GM23338 (cell line): ENCODE measurements around the gene GRIA1. TPM values are rescaled to one million over a fixed set of nuclear protein-coding genes. Genes with fewer than 3 reads are reported as not detected.

Experiments
- ATAC-seq: fragments of 200-7000 bp; cut with Tn5 transposase; 3 replicates; pipeline ENCODE4 v1.9.1; 2020
- DNase-seq: peaks from one replicate; pipeline ENCODE4 v3.0.0-alpha.2; 2015; ENCODE audit warnings: low spot score
- H2AFZ ChIP-seq: fragments of 200-600 bp; sonication (generic); 2 replicates; pipeline ENCODE4 v1.8.0; 2016; ENCODE audit warnings: antibody characterized with exemption, mild to moderate bottlenecking, moderate library complexity
- H3F3A ChIP-seq: fragments of 200-600 bp; sonication (generic); replicated peaks from 2 replicates; pipeline ENCODE4 v1.8.0; 2017; ENCODE audit warnings: antibody characterized with exemption, mixed run types, low read depth
- H3K27ac ChIP-seq: fragments of 200-600 bp; sonication (generic); 2 replicates; pipeline ENCODE4 v1.6.1; 2016; ENCODE audit warnings: low read depth
- H3K27me3 ChIP-seq: fragments of 200-600 bp; sonication (generic); 2 replicates; pipeline ENCODE4 v1.8.0; 2016; ENCODE audit warnings: mild to moderate bottlenecking, mixed run types, moderate library complexity; ENCODE audit not compliant: insufficient read depth
- H3K36me3 ChIP-seq: fragments of 200-600 bp; sonication (generic); 2 replicates; pipeline ENCODE4 v1.8.0; 2016; ENCODE audit warnings: mild to moderate bottlenecking; ENCODE audit not compliant: insufficient read depth
- H3K4me1 ChIP-seq: fragments of 200-600 bp; sonication (generic); 2 replicates; pipeline ENCODE4 v1.8.0; 2016; ENCODE audit warnings: mild to moderate bottlenecking, moderate library complexity; ENCODE audit not compliant: insufficient read depth
- H3K4me2 ChIP-seq: fragments of 200-600 bp; sonication (generic); 2 replicates; pipeline ENCODE4 v1.7.1; 2017; ENCODE audit warnings: mixed run types
- H3K4me3 ChIP-seq: fragments of 200-600 bp; sonication (generic); 2 replicates; pipeline ENCODE4 v1.6.1; 2016; ENCODE audit warnings: mixed run types
- H3K79me2 ChIP-seq: fragments of 200-600 bp; sonication (generic); replicated peaks from 2 replicates; pipeline ENCODE4 v1.8.0; 2017; ENCODE audit warnings: mild to moderate bottlenecking; ENCODE audit not compliant: insufficient read depth
- H3K9me2 ChIP-seq: fragments of 200-600 bp; sonication (generic); 2 replicates; pipeline ENCODE4 v1.8.0; 2017; ENCODE audit not compliant: insufficient read depth
- H4K20me1 ChIP-seq: fragments of 200-600 bp; sonication (generic); replicated peaks from 2 replicates; pipeline ENCODE4 v1.8.0; 2017; ENCODE audit warnings: mild to moderate bottlenecking; ENCODE audit not compliant: insufficient read depth
- H3K27ac Mint-ChIP-seq: 2 replicates; pipeline ENCODE4 v1.8.0; 2020; ENCODE audit warnings: inconsistent platforms, mild to moderate bottlenecking, moderate library complexity, mixed read lengths
- H3K27me3 Mint-ChIP-seq: 3 replicates; pipeline ENCODE4 v1.8.0; 2022; ENCODE audit warnings: low read depth, mild to moderate bottlenecking, moderate library complexity, mixed read lengths, inconsistent platforms; ENCODE audit not compliant: insufficient read depth, poor library complexity
- H3K36me3 Mint-ChIP-seq: 3 replicates; pipeline ENCODE4 v1.8.0; 2021; ENCODE audit warnings: low read depth, mild to moderate bottlenecking, inconsistent platforms, moderate library complexity, mixed read lengths
- H3K4me1 Mint-ChIP-seq: 3 replicates; pipeline ENCODE4 v1.8.0; 2020; ENCODE audit warnings: mild to moderate bottlenecking, inconsistent platforms, mixed read lengths
- H3K4me3 Mint-ChIP-seq: 3 replicates; pipeline ENCODE4 v1.8.0; 2021; ENCODE audit warnings: moderate library complexity, mild to moderate bottlenecking, inconsistent platforms, mixed read lengths
- H3K9me3 Mint-ChIP-seq: 3 replicates; pipeline ENCODE4 v1.8.0; 2020; ENCODE audit warnings: moderate library complexity, mild to moderate bottlenecking, inconsistent platforms, mixed read lengths
- CREB1 ChIP-seq: fragments of 250-450 bp; sonication (Bioruptor Pico); IDR thresholded peaks from 2 replicates; pipeline ENCODE4 v1.5.0; 2020; ENCODE audit warnings: low read depth, mild to moderate bottlenecking, moderate library complexity
- CTCF ChIP-seq, 2 experiments: fragments of 200-600 bp in 1 of 2; sonication (generic) in 1 of 2; conservative IDR thresholded peaks; 2 replicates each; pipeline versions ENCODE4 v1.5.1 to v1.6.1; 2016 to 2017; ENCODE audit warnings: antibody characterized with exemption in 2 of 2, low read depth in 2 of 2, mild to moderate bottlenecking in 2 of 2, moderate library complexity in 1 of 2
- EZH2phosphoT487 ChIP-seq: fragments of 200-600 bp; sonication (generic); IDR thresholded peaks from one replicate; pipeline ENCODE4 v1.8.1; 2018; ENCODE audit warnings: antibody characterized with exemption; ENCODE audit not compliant: unreplicated experiment
- JUNB ChIP-seq: IDR thresholded peaks from one replicate; pipeline ENCODE4 v1.6.1; 2016; ENCODE audit warnings: antibody characterized with exemption; ENCODE audit not compliant: unreplicated experiment
- NANOG ChIP-seq: IDR thresholded peaks from 2 replicates; pipeline ENCODE4 v1.6.1; 2016; ENCODE audit warnings: antibody characterized with exemption, borderline replicate concordance
- POLR2AphosphoS5 ChIP-seq: IDR thresholded peaks from 2 replicates; pipeline ENCODE4 v1.6.1; 2016; ENCODE audit warnings: antibody characterized with exemption, low read depth
- STAT1 ChIP-seq: IDR thresholded peaks from one replicate; pipeline ENCODE4 v1.6.1; 2016; ENCODE audit warnings: antibody characterized with exemption; ENCODE audit not compliant: unreplicated experiment
- ZNF114 ChIP-seq: fragments of 250-450 bp; sonication (Bioruptor Pico); IDR thresholded peaks from 2 replicates; pipeline ENCODE4 v1.5.0; 2020; ENCODE audit warnings: mild to moderate bottlenecking, moderate library complexity
- ZNF331 ChIP-seq: fragments of 250-450 bp; sonication (Bioruptor Pico); IDR thresholded peaks from 2 replicates; pipeline ENCODE4 v1.5.0; 2020; ENCODE audit warnings: low read depth, mild to moderate bottlenecking, moderate library complexity
- polyA plus RNA-seq: library from polyadenylated mRNA; unstranded; fragments of >200 nt; fragmentation: Nextera tagmentation; extraction: Ambion mirVana; gene quantifications from 2 replicates; pipeline ENCODE4 v1.2.1, GENCODE V29; 2016
- total RNA-seq: library from RNA; depleted of rRNA; stranded (reverse); fragments of >200 nt; shearing (Covaris generic); gene quantifications from 2 replicates; pipeline ENCODE4 v1.2.3, GENCODE V29; 2014
- TF ChIP-seq, protein P1 (sequence below): IDR thresholded peaks from 2 replicates; pipeline ENCODE4 v1.6.1; 2016; ENCODE audit warnings: antibody characterized with exemption
- TF ChIP-seq, protein P2 (sequence below): fragments of 250-450 bp; sonication (Bioruptor Pico); IDR thresholded peaks from 2 replicates; pipeline ENCODE4 v1.5.0; 2020; ENCODE audit warnings: mild to moderate bottlenecking, moderate library complexity

Gene GRIA1
- total and polyA plus RNA-seq, 2 experiments from 2014 or later = 1.0 to 1.7 TPM

DNA sequence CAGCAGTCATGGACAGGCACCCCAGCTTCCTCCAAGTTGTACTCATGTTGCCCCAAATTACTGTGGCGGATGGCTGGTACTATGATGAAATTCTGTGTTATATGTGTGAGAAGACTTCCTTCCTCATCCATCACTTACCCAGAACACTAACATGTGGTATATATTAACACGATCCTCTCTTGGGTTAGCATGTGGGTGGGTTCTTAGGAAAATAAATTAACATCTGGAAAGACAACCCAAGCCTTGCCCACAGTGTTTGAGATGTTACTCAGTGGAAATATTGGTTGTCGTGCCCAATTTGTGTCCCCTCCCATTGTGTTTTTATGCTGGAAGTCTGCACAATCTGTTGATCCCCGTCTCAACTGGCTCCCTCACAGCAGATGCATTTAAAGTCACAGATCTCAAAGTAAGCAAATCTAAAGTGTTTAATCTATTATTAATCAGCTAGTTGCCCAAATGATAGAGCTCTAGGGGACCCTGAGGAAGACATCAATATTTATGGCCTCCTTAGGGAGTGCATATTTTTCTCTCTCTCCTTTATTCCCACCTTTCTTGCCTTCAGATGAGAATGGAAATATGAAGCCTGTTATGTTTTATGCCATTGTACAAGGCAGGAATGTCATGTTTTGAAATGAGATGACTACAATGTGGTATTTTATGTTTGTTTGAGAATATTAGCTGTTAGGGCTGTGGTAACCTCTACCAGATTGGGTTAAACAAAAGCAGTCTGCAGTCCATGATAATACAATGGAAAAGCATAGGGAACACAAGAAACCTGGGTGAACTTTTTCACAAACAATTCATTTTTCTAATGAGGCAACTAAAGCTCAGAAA is 93.9 kb downstream of the GRIA1 start:
- Mint-ChIP-seq H3K27ac (no peak overlapping the region), H3K4me3 (no peak overlapping the region), H3K4me1 (no peaks in the 10 kb centered on the region), H3K27me3 (peaks cover 4% of the 10 kb centered on the region), H3K9me3 (no peaks in the 10 kb centered on the region), H3K36me3 (no peaks in the 10 kb centered on the region)
- DNase-seq (no peak), ATAC-seq (no peak)
- Histone ChIP-seq H3F3A (no peaks in the 10 kb centered on the region), H3K4me1 (no peaks in the 10 kb centered on the region), H2AFZ (no peak overlapping the region), H3K9me2 (0 out of 2 replicates have a peak, but pooled peaks cover 4% of the 10 kb centered on the region), H4K20me1 (no peaks in the 10 kb centered on the region), H3K27me3 (no peaks in the 10 kb centered on the region), H3K4me2 (no peak overlapping the region), H3K4me3 (no peak overlapping the region), H3K36me3 (no peaks in the 10 kb centered on the region), H3K79me2 (no peaks in the 10 kb centered on the region), H3K27ac (no peak overlapping the region)
- no peak for TF ChIP-seq ZNF114 (CRISPR knock-in tag)
- TF ChIP-seq EZH2phosphoT487 = no peak
- TF ChIP-seq STAT1 = no peak
- no peak for TF ChIP-seq ZNF331 (CRISPR knock-in tag)
- no peak for TF ChIP-seq JUNB
- TF ChIP-seq, protein P1, sequence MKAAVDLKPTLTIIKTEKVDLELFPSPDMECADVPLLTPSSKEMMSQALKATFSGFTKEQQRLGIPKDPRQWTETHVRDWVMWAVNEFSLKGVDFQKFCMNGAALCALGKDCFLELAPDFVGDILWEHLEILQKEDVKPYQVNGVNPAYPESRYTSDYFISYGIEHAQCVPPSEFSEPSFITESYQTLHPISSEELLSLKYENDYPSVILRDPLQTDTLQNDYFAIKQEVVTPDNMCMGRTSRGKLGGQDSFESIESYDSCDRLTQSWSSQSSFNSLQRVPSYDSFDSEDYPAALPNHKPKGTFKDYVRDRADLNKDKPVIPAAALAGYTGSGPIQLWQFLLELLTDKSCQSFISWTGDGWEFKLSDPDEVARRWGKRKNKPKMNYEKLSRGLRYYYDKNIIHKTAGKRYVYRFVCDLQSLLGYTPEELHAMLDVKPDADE = no peak
- TF ChIP-seq NANOG = no peak
- TF ChIP-seq, protein P2, sequence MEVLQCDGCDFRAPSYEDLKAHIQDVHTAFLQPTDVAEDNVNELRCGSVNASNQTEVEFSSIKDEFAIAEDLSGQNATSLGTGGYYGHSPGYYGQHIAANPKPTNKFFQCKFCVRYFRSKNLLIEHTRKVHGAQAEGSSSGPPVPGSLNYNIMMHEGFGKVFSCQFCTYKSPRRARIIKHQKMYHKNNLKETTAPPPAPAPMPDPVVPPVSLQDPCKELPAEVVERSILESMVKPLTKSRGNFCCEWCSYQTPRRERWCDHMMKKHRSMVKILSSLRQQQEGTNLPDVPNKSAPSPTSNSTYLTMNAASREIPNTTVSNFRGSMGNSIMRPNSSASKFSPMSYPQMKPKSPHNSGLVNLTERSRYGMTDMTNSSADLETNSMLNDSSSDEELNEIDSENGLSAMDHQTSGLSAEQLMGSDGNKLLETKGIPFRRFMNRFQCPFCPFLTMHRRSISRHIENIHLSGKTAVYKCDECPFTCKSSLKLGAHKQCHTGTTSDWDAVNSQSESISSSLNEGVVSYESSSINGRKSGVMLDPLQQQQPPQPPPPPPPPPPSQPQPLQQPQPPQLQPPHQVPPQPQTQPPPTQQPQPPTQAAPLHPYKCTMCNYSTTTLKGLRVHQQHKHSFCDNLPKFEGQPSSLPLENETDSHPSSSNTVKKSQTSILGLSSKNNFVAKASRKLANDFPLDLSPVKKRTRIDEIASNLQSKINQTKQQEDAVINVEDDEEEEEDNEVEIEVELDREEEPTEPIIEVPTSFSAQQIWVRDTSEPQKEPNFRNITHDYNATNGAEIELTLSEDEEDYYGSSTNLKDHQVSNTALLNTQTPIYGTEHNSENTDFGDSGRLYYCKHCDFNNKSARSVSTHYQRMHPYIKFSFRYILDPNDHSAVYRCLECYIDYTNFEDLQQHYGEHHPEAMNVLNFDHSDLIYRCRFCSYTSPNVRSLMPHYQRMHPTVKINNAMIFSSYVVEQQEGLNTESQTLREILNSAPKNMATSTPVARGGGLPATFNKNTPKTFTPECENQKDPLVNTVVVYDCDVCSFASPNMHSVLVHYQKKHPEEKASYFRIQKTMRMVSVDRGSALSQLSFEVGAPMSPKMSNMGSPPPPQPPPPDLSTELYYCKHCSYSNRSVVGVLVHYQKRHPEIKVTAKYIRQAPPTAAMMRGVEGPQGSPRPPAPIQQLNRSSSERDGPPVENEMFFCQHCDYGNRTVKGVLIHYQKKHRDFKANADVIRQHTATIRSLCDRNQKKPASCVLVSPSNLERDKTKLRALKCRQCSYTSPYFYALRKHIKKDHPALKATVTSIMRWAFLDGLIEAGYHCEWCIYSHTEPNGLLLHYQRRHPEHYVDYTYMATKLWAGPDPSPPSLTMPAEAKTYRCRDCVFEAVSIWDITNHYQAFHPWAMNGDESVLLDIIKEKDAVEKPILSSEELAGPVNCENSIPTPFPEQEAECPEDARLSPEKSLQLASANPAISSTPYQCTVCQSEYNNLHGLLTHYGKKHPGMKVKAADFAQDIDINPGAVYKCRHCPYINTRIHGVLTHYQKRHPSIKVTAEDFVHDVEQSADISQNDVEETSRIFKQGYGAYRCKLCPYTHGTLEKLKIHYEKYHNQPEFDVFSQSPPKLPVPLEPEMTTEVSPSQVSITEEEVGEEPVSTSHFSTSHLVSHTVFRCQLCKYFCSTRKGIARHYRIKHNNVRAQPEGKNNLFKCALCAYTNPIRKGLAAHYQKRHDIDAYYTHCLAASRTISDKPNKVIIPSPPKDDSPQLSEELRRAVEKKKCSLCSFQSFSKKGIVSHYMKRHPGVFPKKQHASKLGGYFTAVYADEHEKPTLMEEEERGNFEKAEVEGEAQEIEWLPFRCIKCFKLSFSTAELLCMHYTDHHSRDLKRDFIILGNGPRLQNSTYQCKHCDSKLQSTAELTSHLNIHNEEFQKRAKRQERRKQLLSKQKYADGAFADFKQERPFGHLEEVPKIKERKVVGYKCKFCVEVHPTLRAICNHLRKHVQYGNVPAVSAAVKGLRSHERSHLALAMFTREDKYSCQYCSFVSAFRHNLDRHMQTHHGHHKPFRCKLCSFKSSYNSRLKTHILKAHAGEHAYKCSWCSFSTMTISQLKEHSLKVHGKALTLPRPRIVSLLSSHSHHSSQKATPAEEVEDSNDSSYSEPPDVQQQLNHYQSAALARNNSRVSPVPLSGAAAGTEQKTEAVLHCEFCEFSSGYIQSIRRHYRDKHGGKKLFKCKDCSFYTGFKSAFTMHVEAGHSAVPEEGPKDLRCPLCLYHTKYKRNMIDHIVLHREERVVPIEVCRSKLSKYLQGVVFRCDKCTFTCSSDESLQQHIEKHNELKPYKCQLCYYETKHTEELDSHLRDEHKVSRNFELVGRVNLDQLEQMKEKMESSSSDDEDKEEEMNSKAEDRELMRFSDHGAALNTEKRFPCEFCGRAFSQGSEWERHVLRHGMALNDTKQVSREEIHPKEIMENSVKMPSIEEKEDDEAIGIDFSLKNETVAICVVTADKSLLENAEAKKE (CRISPR knock-in tag) = no peak
- no peak for TF ChIP-seq POLR2AphosphoS5
- TF ChIP-seq CREB1 (CRISPR knock-in tag) = no peak
- no peak for TF ChIP-seq CTCF (conservative IDR thresholded peaks at IDR 0.05; ENCODE audit: low read depth in 2 of 2)
